GM21367 (cell line): ENCODE results near the gene TCP10L.
"Not testable (repeated sequence)": the region's sequence is repeated elsewhere in the genome, so short reads cannot be mapped to it uniquely, and the experiment has no call there.

Experiments
- ATAC-seq: cut with Tn5 transposase; IDR thresholded peaks from one replicate; pipeline ENCODE4 v1.9.1; 2021; ENCODE audit not compliant: unreplicated experiment

Gene TCP10L

GRCh38 chr21:32585042-32585710, at the start of gene TCP10L:
TSS of gene TCP10L (minus strand) at chr21:32585523. CDS start at chr21:32584304, 1,219 bp downstream.
- no peak for ATAC-seq

GRCh38 chr21:32626621-32627196, 41.4 kb upstream of the TCP10L start:
- no peak for ATAC-seq

- ATAC-seq = not testable (repeated sequence)
These were observed 32.9 kb upstream of the TCP10L start for GRCh38 chr21:32618218-32618617.

- no peak for ATAC-seq
These were observed 28.2 kb upstream of the TCP10L start for GRCh38 chr21:32613436-32614043.

GRCh38 chr21:32612999-32613337, 27.6 kb upstream of the TCP10L start:
- ATAC-seq = no peak

GRCh38 chr21:32612075-32612998, 27.0 kb upstream of the TCP10L start, which contains the start of gene CFAP298:
TSS of gene CFAP298 (minus strand) at chr21:32612377. CDS start at chr21:32612243, 134 bp downstream.
- peak; percentile 93 for ATAC-seq

GRCh38 chr21:32611471-32611997, 26.2 kb upstream of the TCP10L start:
- no peak for ATAC-seq

GRCh38 chr21:32610940-32611339, 25.6 kb upstream of the TCP10L start:
- not testable (repeated sequence) for ATAC-seq

- no peak for ATAC-seq
These were observed 23.5 kb upstream of the TCP10L start for GRCh38 chr21:32608851-32609250.

- no peak for ATAC-seq
These were observed 20.1 kb upstream of the TCP10L start for GRCh38 chr21:32605469-32605868.

GRCh38 chr21:32604464-32604863, 19.1 kb upstream of the TCP10L start:
- no peak for ATAC-seq

- no peak for ATAC-seq
These were observed 17.8 kb upstream of the TCP10L start for GRCh38 chr21:32603131-32603530.

- ATAC-seq = no peak
These were observed 16.8 kb upstream of the TCP10L start for GRCh38 chr21:32602099-32602498.

- no peak for ATAC-seq
These were observed 14.2 kb upstream of the TCP10L start for GRCh38 chr21:32599526-32599925.

GRCh38 chr21:32599091-32599490, 13.8 kb upstream of the TCP10L start:
- ATAC-seq = no peak

GRCh38 chr21:32597205-32597604, 11.9 kb upstream of the TCP10L start:
- ATAC-seq = no peak

- no peak for ATAC-seq
These were observed 10.1 kb upstream of the TCP10L start for GRCh38 chr21:32595431-32595830.

- ATAC-seq = no peak
These were observed 8.4 kb upstream of the TCP10L start for GRCh38 chr21:32593690-32594089.

GRCh38 chr21:32592929-32593502, 7.7 kb upstream of the TCP10L start:
- ATAC-seq = no peak

- ATAC-seq = no peak
These were observed 4.8 kb upstream of the TCP10L start for GRCh38 chr21:32590130-32590529.

GRCh38 chr21:32587651-32588050, 2.3 kb upstream of the TCP10L start:
- ATAC-seq = no peak
